A549 (cell line): ENCODE measurements around the gene PRELID3B. TPM values are rescaled to one million over a fixed set of nuclear protein-coding genes. Genes with fewer than 3 reads are reported as not detected.

Experiments
- ATAC-seq, 2 experiments: fragments of 200-7000 bp in 1 of 2; fragments of >200 bp in 1 of 2; cut with Nextera tagmentation in 1 of 2; cut with Tn5 transposase in 1 of 2; 3 replicates each; pipeline versions ENCODE4 v1.8.0 to v1.9.1; 2018 to 2020; ENCODE audit warnings: mild to moderate bottlenecking in 1 of 2, moderate library complexity in 1 of 2
- CTCF ChIA-PET: fragments of 300-600 bp; sonication (Branson Sonifier 250); formaldehyde crosslinking; extraction: SDS; loops from one replicate; lab custom pipeline; 2021; ENCODE audit warnings: antibody characterized with exemption, inconsistent platforms; lab: Yijun Ruan, JAX
- POLR2A ChIA-PET: fragments of 350-600 bp; formaldehyde crosslinking; extraction: SDS; loops from one replicate; lab custom pipeline; 2021; ENCODE audit warnings: antibody characterized with exemption, inconsistent platforms; lab: Yijun Ruan, JAX
- DNase-seq, 2 experiments: peaks; one replicate each; pipeline versions ENCODE4 v3.0.0 to v3.0.0-alpha.2; 2011 to 2016; ENCODE audit warnings: low read depth in 1 of 2, low spot score in 1 of 2
- FAIRE-seq: peaks from 2 replicates; lab custom pipeline; 2011; peaks lifted over from hg19 to GRCh38; lab: Jason Lieb, UNC
- H3K27ac ChIP-seq, 2 experiments: fragments of >200 bp; sonication (Bioruptor Twin); formaldehyde crosslinking; 3 replicates each; pipeline ENCODE4 v1.5.1; 2016 to 2017
- H3K4me1 ChIP-seq: fragments of >200 bp; sonication (Bioruptor Twin); formaldehyde crosslinking; 3 replicates; pipeline ENCODE4 v1.6.1; 2016
- H3K4me2 ChIP-seq: fragments of >200 bp; sonication (Bioruptor Twin); formaldehyde crosslinking; 3 replicates; pipeline ENCODE4 v1.6.1; 2016
- H3K4me3 ChIP-seq: fragments of >200 bp; sonication (Bioruptor Twin); formaldehyde crosslinking; 3 replicates; pipeline ENCODE4 v1.5.1; 2016
- H3K9me3 ChIP-seq: fragments of >200 bp; sonication (Bioruptor Twin); formaldehyde crosslinking; 3 replicates; pipeline ENCODE4 v1.6.1; 2016
- EHMT2 ChIP-seq: fragments of 200-600 bp; sonication (generic); IDR thresholded peaks from 2 replicates; pipeline ENCODE4 v1.6.1; 2016; ENCODE audit warnings: antibody characterized with exemption, low read depth, mild to moderate bottlenecking, moderate library complexity
- FOSB ChIP-seq: fragments of 250-450 bp; sonication (Bioruptor Pico); IDR thresholded peaks from 2 replicates; pipeline ENCODE4 v1.5.0; 2020; ENCODE audit warnings: mild to moderate bottlenecking, moderate library complexity
- HES2 ChIP-seq: fragments of >200 bp; sonication (Bioruptor Twin); formaldehyde crosslinking; IDR thresholded peaks from 2 replicates; pipeline ENCODE4 v1.6.1; 2016
- HOXB13 ChIP-seq: fragments of 250-450 bp; sonication (Bioruptor Pico); IDR thresholded peaks from 2 replicates; pipeline ENCODE4 v1.5.0; 2020; ENCODE audit warnings: low read depth, mild to moderate bottlenecking, moderate library complexity
- HOXB5 ChIP-seq: fragments of 250-450 bp; sonication (Bioruptor Pico); IDR thresholded peaks from 2 replicates; pipeline ENCODE4 v1.5.0; 2020; ENCODE audit warnings: mild to moderate bottlenecking, moderate library complexity
- MAFK ChIP-seq: fragments of 450-650 bp; IDR thresholded peaks from 2 replicates; pipeline ENCODE4 v1.6.1; 2014; ENCODE audit not compliant: partially characterized antibody
- NR3C1 ChIP-seq: fragments of >200 bp; sonication (Bioruptor Twin); formaldehyde crosslinking; IDR thresholded peaks from 3 replicates; pipeline ENCODE4 v1.6.1; 2017
- PBX3 ChIP-seq: IDR thresholded peaks from 2 replicates; pipeline ENCODE4 v1.6.1; 2012
- POLR2AphosphoS2 ChIP-seq: conservative IDR thresholded peaks from 2 replicates; pipeline ENCODE4 v1.6.1; 2012; ENCODE audit warnings: low read length, improper control_type of control experiment, inconsistent platforms
- RAD21 ChIP-seq, 2 experiments: fragments of >200 bp in 1 of 2; sonication (Bioruptor Twin) in 1 of 2; formaldehyde crosslinking in 1 of 2; IDR thresholded peaks in 1 of 2; conservative IDR thresholded peaks in 1 of 2; 2 replicates in 1 of 2; 3 replicates in 1 of 2; pipeline ENCODE4 v1.6.1; 2012 to 2018; ENCODE audit warnings: inconsistent platforms in 1 of 2
- SMC3 ChIP-seq: fragments of >200 bp; sonication (Bioruptor Twin); formaldehyde crosslinking; IDR thresholded peaks from 3 replicates; pipeline ENCODE4 v1.6.1; 2018; ENCODE audit warnings: inconsistent platforms
- SREBF2 ChIP-seq: fragments of 450-650 bp; IDR thresholded peaks from 2 replicates; pipeline ENCODE4 v1.6.1; 2014; ENCODE audit warnings: mild to moderate bottlenecking, moderate library complexity
- WGBS: methylation state at CpG from one replicate; pipeline ENCODE4 v1.1.6; 2017; ENCODE audit errors: missing lambda C conversion rate; 5-methylcytosine and 5-hydroxymethylcytosine counted together
- polyA plus RNA-seq, 4 experiments: library from polyadenylated mRNA; depleted of rRNA in 3 of 4; stranded (reverse); fragments of >200 nt; fragmentation: RNase III in 1 of 4; extraction: RNeasy Plus Mini Kit Qiagen cat#74134 plus additional on column Dnase treatment in 1 of 4; gene quantifications; 2 replicates in 3 of 4; 3 replicates in 1 of 4; pipeline ENCODE4 v1.2.3, GENCODE V29; 2011 to 2017
- TF ChIP-seq, protein P1 (sequence below): fragments of 250-450 bp; sonication (Bioruptor Pico); IDR thresholded peaks from 2 replicates; pipeline ENCODE4 v1.5.0; 2021; ENCODE audit warnings: mild to moderate bottlenecking, moderate library complexity, borderline replicate concordance

Gene PRELID3B
- polyA plus RNA-seq, 2 of the 4 experiments (the other 2 are of a cell fraction), result 85.6 to 143 TPM

DNA sequence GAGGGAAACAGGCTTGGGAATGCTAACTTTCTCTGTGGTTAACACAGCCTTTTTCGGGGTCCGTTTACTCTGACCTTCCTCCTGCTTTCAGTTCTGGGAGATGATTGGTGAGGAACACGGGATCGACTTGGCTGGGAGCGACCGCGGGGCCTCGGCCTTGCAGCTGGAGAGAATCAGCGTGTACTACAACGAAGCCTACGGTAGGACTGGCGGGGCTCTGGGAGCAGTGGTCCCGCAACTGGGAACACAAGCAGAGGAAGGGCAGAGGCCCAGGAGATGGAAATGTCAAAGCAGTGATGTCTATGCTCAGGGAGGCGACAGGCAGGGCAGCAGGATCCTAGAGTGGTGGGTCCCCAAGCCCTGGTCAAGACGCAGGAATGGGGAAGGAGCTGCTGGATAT, 19.8 kb downstream of the PRELID3B start (continued):
- TF ChIP-seq PBX3, result no peak
- TF ChIP-seq SREBF2, result no peak
- TF ChIP-seq, protein P1, sequence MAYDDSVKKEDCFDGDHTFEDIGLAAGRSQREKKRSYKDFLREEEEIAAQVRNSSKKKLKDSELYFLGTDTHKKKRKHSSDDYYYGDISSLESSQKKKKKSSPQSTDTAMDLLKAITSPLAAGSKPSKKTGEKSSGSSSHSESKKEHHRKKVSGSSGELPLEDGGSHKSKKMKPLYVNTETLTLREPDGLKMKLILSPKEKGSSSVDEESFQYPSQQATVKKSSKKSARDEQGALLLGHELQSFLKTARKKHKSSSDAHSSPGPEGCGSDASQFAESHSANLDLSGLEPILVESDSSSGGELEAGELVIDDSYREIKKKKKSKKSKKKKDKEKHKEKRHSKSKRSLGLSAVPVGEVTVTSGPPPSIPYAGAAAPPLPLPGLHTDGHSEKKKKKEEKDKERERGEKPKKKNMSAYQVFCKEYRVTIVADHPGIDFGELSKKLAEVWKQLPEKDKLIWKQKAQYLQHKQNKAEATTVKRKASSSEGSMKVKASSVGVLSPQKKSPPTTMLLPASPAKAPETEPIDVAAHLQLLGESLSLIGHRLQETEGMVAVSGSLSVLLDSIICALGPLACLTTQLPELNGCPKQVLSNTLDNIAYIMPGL (CRISPR knock-in tag), result no peak
- no peak for TF ChIP-seq EHMT2
- no peak for TF ChIP-seq POLR2AphosphoS2
- TF ChIP-seq FOSB (CRISPR knock-in tag), result no peak
- TF ChIP-seq HOXB13 (CRISPR knock-in tag), result no peak
- TF ChIP-seq NR3C1, result no peak
- TF ChIP-seq, all 56 proteins: peak for 0

DNA sequence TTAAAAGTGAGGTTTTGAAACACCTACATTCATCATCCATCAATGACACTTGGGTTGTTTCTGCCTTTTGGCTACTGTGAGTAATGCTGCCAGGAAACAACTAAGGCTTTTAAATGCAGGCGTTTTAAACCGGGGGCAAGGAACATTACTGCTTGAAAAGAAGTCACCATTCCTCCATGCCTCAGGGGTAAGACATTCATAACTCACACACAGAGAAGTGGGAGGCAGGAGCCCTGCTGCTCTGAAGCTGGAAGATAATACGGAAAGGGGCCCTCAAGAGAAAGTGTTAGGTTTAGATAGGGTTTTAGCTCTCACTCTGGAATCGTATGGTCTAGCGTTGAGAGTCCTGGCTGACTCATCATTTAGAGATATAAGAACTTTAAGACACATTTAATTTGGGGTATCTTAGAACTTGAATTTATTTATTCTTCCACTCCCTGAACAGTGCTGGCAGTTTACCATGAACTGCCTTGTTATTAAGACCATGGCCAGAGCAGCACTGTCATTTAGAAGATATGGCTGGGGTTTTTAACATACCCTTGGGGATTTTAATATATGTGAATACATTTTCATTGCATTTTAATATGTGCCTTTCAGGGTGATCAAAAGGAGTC, 21.5 kb downstream of the PRELID3B start:
- DNase-seq (no peak), FAIRE-seq (no peak), ATAC-seq (no peak)
- H3K9me3 ChIP-seq, result no peaks in the 10 kb centered on the region
- CTCF ChIA-PET, result interaction anchor here (0.6 to 1.5 kb wide), 2 partner anchors 12 to 383 kb away, joined by 3 to 4 read pairs; no protein-coding TSS in a partner anchor
- no peak overlapping the region for H3K4me3 ChIP-seq
- TF ChIP-seq HES2 (no peak), MAFK (peak; percentile 20)
- H3K4me1 ChIP-seq, result no peaks in the 10 kb centered on the region
- no peak overlapping the region for H3K27ac ChIP-seq
- POLR2A ChIA-PET, result no interaction called here
- WGBS, result 81% methylated on average over 5 of the region's 5 CpGs
- no peak overlapping the region for H3K4me2 ChIP-seq

GRCh38 chr20:59019217-59019616, 23.4 kb downstream of the PRELID3B start, which contains the start of gene TUBB1:
Gene TUBB1 (plus strand): TSS chr20:59019429. CDS start chr20:59019523, 94 bp downstream.
- CTCF ChIA-PET, result interaction anchor here (1.9 kb wide), 1 partner anchor 14 kb away, joined by 5 read pairs; no protein-coding TSS in a partner anchor
- Histone ChIP-seq H3K4me1 (no peaks in the 10 kb centered on the region), H3K27ac (no peak within 1 kb of the TSS), H3K4me2 (no peak within 1 kb of the TSS), H3K4me3 (no peak within 1 kb of the TSS), H3K9me3 (no peaks in the 10 kb centered on the region)
- WGBS, result 92% methylated on average over 5 of the region's 5 CpGs
- ATAC-seq (no peak), FAIRE-seq (no peak), DNase-seq (no peak)
- TF ChIP-seq RAD21 (conservative IDR thresholded peaks at IDR 0.05 in 1 of 2, IDR thresholded peaks at IDR 0.05 in 1 of 2), result no peak
- POLR2A ChIA-PET, result interaction anchor here (2.1 kb wide), 1 partner anchor 13 kb away, joined by 8 read pairs; the partner anchor contains the start of gene ATP5F1E

DNA sequence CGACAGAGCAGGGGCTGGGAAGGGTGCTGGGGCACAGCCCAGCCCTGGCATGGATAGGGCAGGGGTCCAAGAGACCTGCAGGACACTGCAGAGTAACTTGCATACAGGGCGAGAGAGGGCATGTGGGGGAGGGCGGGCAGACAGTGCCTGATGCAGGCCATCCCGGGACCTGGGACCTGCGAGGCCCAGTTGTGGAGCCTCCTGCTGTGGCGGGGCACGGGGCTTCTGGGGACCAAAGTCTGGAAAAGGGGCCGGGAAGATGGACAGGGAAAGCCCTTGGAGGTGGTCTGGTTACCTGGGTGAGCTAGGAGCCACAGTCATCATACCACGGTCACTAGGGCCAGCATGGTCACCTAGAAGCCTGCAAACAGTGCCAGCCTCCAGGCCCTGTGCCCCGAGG, 23.8 kb downstream of the PRELID3B start:
- POLR2A ChIA-PET, result interaction anchor here (2.1 kb wide), 1 partner anchor 13 kb away, joined by 8 read pairs; the partner anchor contains the start of gene ATP5F1E
- H3K4me2 ChIP-seq, result no peak overlapping the region
- 86% methylated on average over 10 of the region's 10 CpGs for WGBS
- no peak overlapping the region for H3K4me3 ChIP-seq
- CTCF ChIA-PET, result interaction anchor here (1.5 to 1.9 kb wide), 2 partner anchors 15 to 77 kb away, joined by 3 to 5 read pairs; no protein-coding TSS in a partner anchor
- FAIRE-seq (no peak), ATAC-seq (no peak), DNase-seq (no peak)
- no peak overlapping the region for H3K27ac ChIP-seq
- H3K9me3 ChIP-seq, result no peaks in the 10 kb centered on the region
- no peak for TF ChIP-seq HOXB5 (CRISPR knock-in tag)
- TF ChIP-seq SMC3, result no peak
- no peaks in the 10 kb centered on the region for H3K4me1 ChIP-seq
